ENCODE results near the gene CNNM1.

Gene CNNM1

GRCh38 chr10:99337901-99338300 is 8.7 kb downstream of the CNNM1 start:
- no peak for DNase-seq

DNA sequence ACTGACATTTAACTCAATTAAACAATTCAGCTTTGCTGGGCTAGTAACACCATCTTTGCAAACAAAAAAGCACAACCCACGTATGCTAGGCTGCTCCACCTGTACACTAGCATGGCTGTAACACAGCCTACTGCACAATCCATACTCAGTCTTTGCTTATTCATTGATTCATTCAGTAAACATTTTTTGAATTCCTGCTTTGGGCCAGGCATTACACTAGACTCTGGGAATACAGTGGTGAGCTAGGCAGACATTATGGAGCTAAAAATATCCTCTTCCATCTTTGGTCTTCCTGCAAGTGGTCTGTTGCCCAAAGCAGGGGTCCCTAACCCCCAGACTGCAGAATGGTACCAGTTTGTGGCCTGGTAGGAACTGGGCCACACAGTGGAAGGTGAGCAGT is 9.9 kb downstream of the CNNM1 start:
- DNase-seq, result no peak

DNA sequence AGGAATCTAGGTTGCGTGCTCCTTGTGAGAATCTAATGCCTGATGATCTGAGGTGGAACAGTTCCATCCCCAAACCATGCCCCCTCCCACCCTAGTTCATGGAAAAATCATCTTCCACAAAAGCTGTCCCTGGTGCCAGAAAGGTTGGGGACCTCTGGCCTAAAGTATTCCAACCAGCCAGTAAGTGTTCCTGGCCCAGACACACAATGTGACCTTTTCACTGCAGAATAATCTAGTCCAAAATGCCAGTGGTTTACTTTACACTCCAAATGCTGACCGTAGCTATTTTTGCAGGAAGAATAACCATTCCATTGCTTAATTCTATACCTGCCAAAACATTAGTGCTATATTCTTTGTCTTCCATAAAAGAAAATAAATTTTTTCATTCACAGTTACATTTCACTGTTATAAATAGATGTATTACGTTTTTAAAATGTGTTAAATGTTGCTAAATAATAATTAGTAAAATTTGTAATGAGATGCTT is 10.4 kb downstream of the CNNM1 start:
- DNase-seq, result no peak

- DNase-seq, result no peak
Observed at GRCh38 chr10:99340650-99341049, 11.5 kb downstream of the CNNM1 start.

GRCh38 chr10:99341248-99341647 is 12.1 kb downstream of the CNNM1 start:
- DNase-seq, result no peak

DNA sequence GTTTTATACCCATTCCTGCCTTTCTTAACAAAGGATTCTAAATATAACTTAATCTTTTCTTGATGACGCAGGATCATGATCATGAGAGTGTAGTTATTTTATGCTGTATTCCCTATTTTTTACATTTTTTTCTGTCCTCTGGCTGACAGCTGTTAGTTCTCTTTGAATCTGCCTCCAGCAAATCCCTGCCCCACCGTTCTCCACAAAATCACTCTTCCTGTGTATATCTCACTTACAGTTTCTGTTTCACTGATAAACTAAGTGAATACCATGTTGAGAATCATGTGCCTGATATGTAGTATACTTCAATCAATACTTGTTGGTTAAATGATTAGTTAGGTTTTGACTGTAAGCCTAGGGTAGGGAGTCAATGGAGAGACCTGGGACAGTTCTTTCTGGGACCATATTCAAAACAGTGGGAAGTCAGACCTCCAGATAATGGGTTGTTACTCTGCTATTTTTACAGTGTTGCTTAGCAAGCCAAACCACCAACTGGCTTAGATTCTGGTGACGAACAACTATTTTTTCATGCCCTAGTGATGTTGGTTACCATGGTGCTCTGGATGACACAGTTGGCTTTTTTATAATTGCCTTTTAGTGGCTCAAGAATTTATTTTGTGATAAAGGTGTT is 12.8 kb downstream of the CNNM1 start:
- no peak for DNase-seq

DNA sequence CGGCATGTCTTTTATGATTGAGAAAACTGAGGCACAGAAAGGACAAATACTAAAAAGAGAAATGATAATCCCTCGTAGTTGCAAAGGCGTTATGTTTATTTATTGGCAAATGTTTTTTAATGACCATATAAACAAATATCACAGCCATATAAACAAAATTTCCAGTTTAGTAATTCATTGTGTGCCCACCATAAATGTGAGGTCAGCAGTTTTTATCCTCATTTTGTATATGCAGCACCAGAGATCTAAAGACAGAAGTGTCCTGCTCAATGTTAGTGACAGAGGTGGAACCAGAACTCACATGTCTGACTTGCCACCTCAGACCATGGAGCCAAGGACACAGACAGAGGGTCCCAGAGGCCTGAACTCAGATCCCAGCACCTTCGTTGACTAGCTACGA is 14.1 kb downstream of the CNNM1 start:
- no peak for DNase-seq

GRCh38 chr10:99344715-99345114 is 15.6 kb downstream of the CNNM1 start:
- DNase-seq, result no peak

GRCh38 chr10:99345350-99345749 is 16.2 kb downstream of the CNNM1 start:
- DNase-seq, result no peak

DNA sequence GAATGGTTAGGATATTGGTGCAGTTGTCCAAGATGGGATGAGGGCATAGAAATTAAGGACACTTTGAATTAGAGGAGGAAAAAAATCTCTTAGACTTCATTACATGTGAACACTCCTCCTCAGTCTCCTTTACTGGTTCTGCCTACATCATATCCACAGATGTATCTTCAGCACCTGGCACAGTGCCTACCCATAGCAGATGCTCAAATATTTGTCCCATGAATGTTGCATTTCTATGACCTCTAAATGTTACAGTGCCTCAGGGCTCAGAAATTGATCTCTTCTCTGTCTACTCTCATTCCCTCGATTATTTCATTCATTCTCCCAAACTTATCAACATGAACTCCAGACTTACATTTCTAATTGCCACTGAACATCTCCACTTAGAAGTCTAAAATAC is 17.1 kb downstream of the CNNM1 start:
- no peak for DNase-seq

DNA sequence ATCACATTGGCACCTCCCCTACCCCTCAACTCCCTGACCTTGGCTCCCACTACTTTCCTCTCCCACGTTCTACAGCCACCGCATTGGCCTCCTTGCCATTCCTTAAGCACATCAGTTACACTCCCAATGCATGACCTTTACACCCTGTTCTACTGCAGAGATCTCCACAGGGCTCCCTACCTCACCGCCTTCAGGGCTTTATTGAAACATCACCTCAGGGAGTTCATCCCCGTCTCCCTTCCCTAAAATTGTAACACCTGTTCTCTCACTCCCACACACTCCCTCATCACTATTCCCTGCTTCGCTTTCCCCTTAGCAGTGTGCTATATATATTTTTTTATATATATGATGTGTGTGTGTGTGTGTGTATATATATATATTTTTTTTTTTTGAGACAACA is 18.5 kb downstream of the CNNM1 start:
- no peak for DNase-seq

DNA sequence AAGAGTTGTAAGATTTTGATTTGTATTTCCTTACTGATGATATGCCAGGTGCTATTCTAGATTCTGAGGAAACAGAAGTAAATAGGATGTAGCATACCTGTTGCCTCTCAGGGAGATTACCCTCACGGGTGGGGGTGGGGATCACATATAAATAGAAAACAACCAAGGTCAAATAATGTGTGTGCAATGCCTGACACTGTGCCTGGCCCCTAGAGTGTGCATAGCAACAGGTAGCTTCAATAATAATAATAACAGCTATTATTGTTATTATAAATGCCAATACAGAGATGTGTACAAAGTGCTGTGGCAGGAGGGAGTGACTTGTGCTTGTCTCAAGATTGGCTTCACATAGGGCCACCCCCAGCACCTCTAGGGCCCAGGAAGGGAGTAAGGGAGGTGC is 24.0 kb downstream of the CNNM1 start:
- no peak for DNase-seq

GRCh38 chr10:99357691-99358090 is 28.5 kb downstream of the CNNM1 start:
- no peak for DNase-seq

DNA sequence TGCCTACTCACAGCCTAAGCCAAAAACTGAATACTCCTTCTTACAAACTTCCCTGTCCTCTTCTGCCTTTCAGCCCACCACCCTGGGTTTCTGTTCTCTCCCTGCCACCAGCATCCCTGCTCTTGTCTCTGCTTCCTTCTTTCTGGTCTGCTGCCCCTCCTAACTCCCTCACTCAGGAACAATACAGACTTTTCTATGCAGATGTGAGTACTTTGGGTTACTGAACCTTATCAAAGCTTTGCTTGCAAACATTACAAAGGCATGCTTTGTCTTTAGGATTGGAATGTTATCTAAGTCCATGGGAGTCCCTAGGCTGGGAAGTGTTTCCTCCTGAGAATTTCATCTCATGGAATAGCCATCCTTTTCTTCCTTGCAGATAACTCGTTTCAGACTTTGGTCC is 28.9 kb downstream of the CNNM1 start:
- DNase-seq, result no peak

DNA sequence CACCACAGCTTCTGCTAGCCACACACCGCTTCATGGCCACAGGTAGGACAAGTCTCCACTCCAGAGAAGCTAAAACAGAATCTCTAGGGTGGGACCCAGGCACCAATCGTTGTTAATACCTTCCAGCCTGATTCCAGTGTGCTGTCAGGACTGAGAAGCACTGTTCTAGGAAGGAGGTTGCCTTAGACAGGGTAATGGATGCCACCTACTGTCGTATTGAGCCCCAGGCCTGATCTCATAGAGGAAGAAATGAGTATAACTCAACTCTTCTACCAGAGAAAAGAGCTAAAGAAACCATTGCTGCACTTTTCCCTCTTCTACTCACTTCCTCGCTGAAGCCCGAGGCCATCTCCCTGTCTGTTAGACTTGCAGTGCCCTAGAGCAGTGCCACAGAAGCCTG is 31.8 kb downstream of the CNNM1 start:
- DNase-seq, result no peak

- no peak for DNase-seq
Observed at GRCh38 chr10:99364125-99364524, 35.0 kb downstream of the CNNM1 start.

DNA sequence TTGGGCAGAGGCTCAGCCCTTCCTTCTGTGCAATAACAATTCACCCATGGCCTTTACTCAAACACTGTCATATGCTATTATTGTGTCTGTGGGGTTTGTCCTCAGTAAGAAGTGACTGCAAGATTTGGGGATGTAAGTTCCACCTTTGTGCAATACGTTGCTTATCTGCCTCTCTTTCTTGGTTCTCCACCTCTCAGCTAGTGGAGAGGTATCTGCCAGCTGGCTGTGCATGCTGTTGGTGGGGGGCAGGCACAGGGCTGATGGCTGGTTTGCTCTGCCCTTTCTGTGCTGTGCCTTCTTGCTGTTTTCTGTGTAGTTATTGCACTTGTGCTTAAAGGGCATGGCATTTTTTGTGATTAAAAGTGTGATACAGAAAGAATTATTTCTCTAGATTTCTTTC is 36.2 kb downstream of the CNNM1 start:
- no peak for DNase-seq

GRCh38 chr10:99365736-99366135 is 36.6 kb downstream of the CNNM1 start:
- no peak for DNase-seq

- no peak for DNase-seq
Observed at GRCh38 chr10:99366666-99367065, 37.5 kb downstream of the CNNM1 start.

GRCh38 chr10:99368646-99369045 is 39.5 kb downstream of the CNNM1 start:
- no peak for DNase-seq

GRCh38 chr10:99369126-99369525 is 40.0 kb downstream of the CNNM1 start:
- DNase-seq, result no peak

DNA sequence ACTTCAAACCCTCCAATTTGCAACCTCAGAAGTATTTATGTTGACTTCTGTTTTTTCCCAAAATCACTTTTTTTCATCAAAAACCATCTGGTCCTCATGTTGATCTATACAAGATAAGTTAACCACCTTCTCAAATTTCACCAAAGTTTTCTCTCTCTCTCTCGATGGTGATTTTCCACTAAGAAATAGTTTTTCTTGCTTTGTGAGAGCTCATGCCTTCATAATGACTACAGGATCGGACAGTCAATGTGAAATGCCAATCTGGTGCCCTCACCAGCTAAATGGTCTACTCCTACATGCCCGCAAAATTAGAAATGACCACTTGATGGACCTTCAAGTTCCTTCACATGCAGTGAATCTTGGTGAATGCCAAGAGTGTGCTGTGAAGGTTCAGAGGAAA is 40.4 kb downstream of the CNNM1 start:
- no peak for DNase-seq

GRCh38 chr10:99370993-99371392 is 41.8 kb downstream of the CNNM1 start:
- DNase-seq, result no peak

GRCh38 chr10:99372546-99373271 is 43.6 kb downstream of the CNNM1 start:
- DNase-seq, result no peak

DNA sequence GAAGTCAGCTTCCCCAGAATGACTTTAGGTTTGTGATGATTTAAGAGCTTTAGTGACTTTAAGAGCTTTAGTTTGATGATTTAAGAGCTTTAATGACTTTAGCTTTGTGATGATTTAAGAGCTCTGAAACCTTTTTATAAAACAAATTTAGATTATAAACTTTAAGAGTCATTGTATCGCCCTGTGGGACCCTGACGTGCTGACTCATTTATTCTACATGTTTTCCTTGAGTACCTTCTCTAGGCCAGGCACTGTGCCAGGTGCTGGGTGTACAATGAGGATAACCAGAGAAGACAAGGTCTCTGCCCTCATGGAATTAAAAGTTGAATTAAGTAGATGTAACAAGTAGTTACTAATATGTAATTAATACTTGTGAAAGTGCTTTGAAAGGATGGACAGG is 45.4 kb downstream of the CNNM1 start:
- DNase-seq, result no peak
